K562 (cell line): ENCODE results near the gene ZSWIM2. TPM values are rescaled to one million over a fixed set of nuclear protein-coding genes. Genes with fewer than 3 reads are reported as not detected.

ENCODE experiments used
- ATAC-seq: fragments of 200-7000 bp; cut with Tn5 transposase; 3 replicates; pipeline ENCODE4 v1.9.1; 2020; ENCODE audit warnings: moderate library complexity
- Bru-seq: library from RNA; stranded (reverse); fragments of 400-500 nt; gene quantifications from one replicate; lab custom pipeline; 2021; lab: Mats Ljungman, UMichigan
- BruChase-seq, 2 experiments: library from RNA; stranded (reverse); fragments of 400-500 nt; gene quantifications; one replicate each; lab custom pipeline; 2021; lab: Mats Ljungman, UMichigan
- BruUV-seq: library from RNA; stranded (reverse); fragments of 400-500 nt; replicated peaks from 2 replicates; lab custom pipeline; 2021; lab: Mats Ljungman, UMichigan
- CTCF ChIA-PET: fragments of 300-600 bp; formaldehyde crosslinking; extraction: SDS; loops from one replicate; lab custom pipeline; 2021; ENCODE audit warnings: low intra/inter-chr PET ratio; lab: Yijun Ruan, JAX
- POLR2A ChIA-PET: fragments of 300-600, 350-650 bp; sonication (Branson Sonifier 250); formaldehyde crosslinking; extraction: SDS; loops from one replicate; lab custom pipeline; 2021; ENCODE audit warnings: antibody characterized with exemption, inconsistent platforms; lab: Yijun Ruan, JAX
- DNase-seq, 4 experiments: peaks; one replicate each; pipeline versions ENCODE4 v3.0.0 to v3.0.0-alpha.2; 2011 to 2018; ENCODE audit warnings: low spot score in 3 of 4, mixed read lengths in 3 of 4; ENCODE audit errors: extremely low read depth in 1 of 4
- FAIRE-seq: peaks from 2 replicates; lab custom pipeline; 2011; peaks lifted over from hg19 to GRCh38; lab: Jason Lieb, UNC
- H2AFZ ChIP-seq: 2 replicates; pipeline ENCODE4 v1.6.0; 2011; ENCODE audit warnings: low read depth, low read length, control low read depth, inconsistent platforms
- H3K27ac ChIP-seq: fragments of 200-600 bp; 3 replicates; pipeline ENCODE4 v1.8.0; 2011; ENCODE audit warnings: low read depth, mild to moderate bottlenecking, control low read depth, inconsistent platforms, low read length, moderate library complexity, mixed read lengths; ENCODE audit errors: extremely low read depth
- H3K27me3 ChIP-seq, 2 experiments: fragments of 300-600 bp in 1 of 2; 2 replicates in 1 of 2; 3 replicates in 1 of 2; pipeline versions ENCODE4 v1.6.0 to v1.8.0; 2011; ENCODE audit warnings: inconsistent platforms in 2 of 2, low read length in 2 of 2, mild to moderate bottlenecking in 1 of 2, mixed read lengths in 1 of 2, moderate library complexity in 1 of 2; ENCODE audit not compliant: control insufficient read depth in 2 of 2, insufficient read depth in 2 of 2
- H3K36me3 ChIP-seq: fragments of 300-600 bp; 3 replicates; pipeline ENCODE4 v1.8.0; 2011; ENCODE audit warnings: mild to moderate bottlenecking, low read length, inconsistent platforms; ENCODE audit not compliant: control insufficient read depth, insufficient read depth
- H3K4me1 ChIP-seq, 2 experiments: fragments of 200-600 bp in 1 of 2; replicated peaks in 1 of 2; 2 replicates in 1 of 2; 3 replicates in 1 of 2; pipeline versions ENCODE4 v1.5.1 to v1.8.0; 2011; ENCODE audit warnings: inconsistent platforms in 2 of 2, low read length in 2 of 2, mild to moderate bottlenecking in 1 of 2, mixed read lengths in 1 of 2, moderate library complexity in 1 of 2; ENCODE audit not compliant: control insufficient read depth in 2 of 2, insufficient read depth in 2 of 2
- H3K4me2 ChIP-seq: 2 replicates; pipeline ENCODE4 v1.6.1; 2011; ENCODE audit warnings: low read length, control low read depth, inconsistent platforms, mixed read lengths; ENCODE audit not compliant: insufficient read depth
- H3K4me3 ChIP-seq: fragments of 200-600 bp; sonication (generic), shearing (Covaris generic); 2 replicates; pipeline ENCODE4 v1.5.1; 2016; ENCODE audit warnings: control low read depth, inconsistent platforms
- H3K79me2 ChIP-seq: fragments of 200-600 bp; 3 replicates; pipeline ENCODE4 v1.8.0; 2011; ENCODE audit warnings: low read length, inconsistent platforms; ENCODE audit not compliant: control insufficient read depth, insufficient read depth
- H3K9ac ChIP-seq, 2 experiments: 2 replicates each; pipeline versions ENCODE4 v1.6.0 to v1.6.1; 2011; ENCODE audit warnings: low read depth in 2 of 2, low read length in 2 of 2, control low read depth in 1 of 2, inconsistent platforms in 1 of 2, mild to moderate bottlenecking in 1 of 2, mixed read lengths in 1 of 2; ENCODE audit not compliant: insufficient read depth in 1 of 2
- H3K9me1 ChIP-seq: one replicate; pipeline ENCODE4 v1.6.0; 2011; ENCODE audit warnings: inconsistent platforms, mild to moderate bottlenecking, low read length, moderate library complexity; ENCODE audit not compliant: control insufficient read depth, insufficient read depth
- H3K9me3 ChIP-seq: replicated peaks from 2 replicates; pipeline ENCODE4 v1.5.1; 2011; ENCODE audit warnings: low read depth, low read length, inconsistent platforms; ENCODE audit not compliant: control insufficient read depth, insufficient read depth
- H4K20me1 ChIP-seq: replicated peaks from 2 replicates; pipeline ENCODE4 v1.6.1; 2011; ENCODE audit warnings: low read length, inconsistent platforms, mixed read lengths; ENCODE audit not compliant: control insufficient read depth, insufficient read depth
- DLX4 ChIP-seq: fragments of 250-450 bp; sonication (Bioruptor Pico); IDR thresholded peaks from 2 replicates; pipeline ENCODE4 v1.6.1; 2021; ENCODE audit warnings: mild to moderate bottlenecking
- EGR1 ChIP-seq: fragments of 450-650 bp; conservative IDR thresholded peaks from 2 replicates; pipeline ENCODE4 v1.6.1; 2017; ENCODE audit warnings: mild to moderate bottlenecking
- MEF2A ChIP-seq: IDR thresholded peaks from 2 replicates; pipeline ENCODE4 v1.6.1; 2011; ENCODE audit warnings: low read depth, mild to moderate bottlenecking, low read length, moderate library complexity; ENCODE audit not compliant: control insufficient read depth
- MYNN ChIP-seq, 2 experiments: sonication (generic); formaldehyde crosslinking in 1 of 2; IDR thresholded peaks; 2 replicates each; pipeline versions ENCODE4 v1.5.0 to v1.6.1; 2016 to 2020; ENCODE audit warnings: antibody characterized with exemption in 1 of 2, missing genetic modification reagents in 1 of 2
- RCOR1 ChIP-seq, 2 experiments: IDR thresholded peaks; 2 replicates each; pipeline ENCODE4 v1.6.1; 2012; ENCODE audit warnings: low read depth in 2 of 2, low read length in 2 of 2, borderline replicate concordance in 1 of 2, improper control_type of control experiment in 1 of 2
- RFX1 ChIP-seq: fragments of 450-650 bp; IDR thresholded peaks from 2 replicates; pipeline ENCODE4 v1.6.1; 2016; ENCODE audit warnings: mild to moderate bottlenecking, moderate library complexity
- WGBS: fragments of 100-300 bp; shearing (Covaris generic); methylation state at CpG from one replicate; pipeline ENCODE4 v1.1.6; 2016; ENCODE audit warnings: low coverage, mixed read lengths; ENCODE audit not compliant: insufficient coverage; ENCODE audit errors: missing lambda C conversion rate; 5-methylcytosine and 5-hydroxymethylcytosine counted together
- in situ Hi-C: fragments of 300-500 bp; cut with MboI; formaldehyde crosslinking; loops from 4 replicates; pipeline ENCODE4 v1.15.0; 2018; ENCODE audit warnings: inconsistent platforms, mixed read lengths
- intact Hi-C: fragments of 100-400 bp; cut with micrococcal nuclease; formaldehyde crosslinking; loops from 2 replicates; pipeline ENCODE4 v1.14.2; 2022
- long read RNA-seq, 3 experiments: library from polyadenylated mRNA in 2 of 3; library from RNA in 1 of 3; unstranded in 2 of 3; stranded (forward) in 1 of 3; transcript quantifications; one replicate each; pipeline ENCODE4 v2.0.0, GENCODE V29; 2019 to 2022
- polyA minus RNA-seq, 3 experiments: library from RNA; depleted of rRNA, polyadenylated mRNA; stranded (reverse); fragments of >200 nt; gene quantifications; 2 replicates each; pipeline ENCODE4 v1.2.3, GENCODE V29; 2011
- polyA plus RNA-seq, 8 experiments: library from polyadenylated mRNA; depleted of rRNA in 4 of 8; stranded (reverse) in 5 of 8; unstranded in 3 of 8; fragments of >200 nt; fragmentation: Nextera tagmentation in 2 of 8; fragmentation: Illumina TruSeq in 1 of 8; extraction: Ambion mirVana in 2 of 8; extraction: Trizol in 1 of 8; gene quantifications; 2 replicates each; pipeline versions ENCODE4 v1.2.1 to v1.2.3, GENCODE V29; 2011 to 2014; ENCODE audit warnings: inconsistent platforms in 1 of 8, missing spikeins in 1 of 8
- total RNA-seq, 7 experiments: library from RNA; depleted of rRNA in 6 of 7; stranded (reverse); fragments of >200 nt in 6 of 7; fragmentation: Illumina TruSeq in 2 of 7; extraction: Trizol in 2 of 7; gene quantifications; 2 replicates each; pipeline versions ENCODE4 v1.2.1 to v1.2.3, GENCODE V29; 2011 to 2021; ENCODE audit warnings: low replicate concordance in 1 of 7

The ZSWIM2 gene
- total RNA-seq (2011; cell fraction: chromatin; rRNA removed; ENCODE audit: low replicate concordance): not detected in 2 replicates
- not detected in 2 replicates for total RNA-seq (2011; cell fraction: nucleolus; rRNA removed)
- total RNA-seq (2011; cell fraction: nucleoplasm; rRNA removed): not detected in 2 replicates
- total RNA-seq (2014; rRNA removed): not detected in 2 replicates
- not detected in 2 replicates for total RNA-seq (2014; rRNA removed; fragmentation: Illumina TruSeq; extraction: Trizol)
- total RNA-seq (2015; rRNA removed; fragmentation: Illumina TruSeq; extraction: Trizol): not detected in 2 replicates
- total RNA-seq (2021): not detected in 2 replicates
- polyA plus RNA-seq (2011; rRNA removed): not detected in 2 replicates
- not detected in 2 replicates for polyA plus RNA-seq (2011; cell fraction: cytosol; rRNA removed)
- polyA plus RNA-seq (2011; cell fraction: nucleus; rRNA removed): not detected in 2 replicates
- polyA plus RNA-seq (2012): not detected in 2 replicates
- polyA plus RNA-seq (2014; fragmentation: Illumina TruSeq; extraction: Trizol): not detected in 2 replicates
- polyA plus RNA-seq (2014; fragmentation: Nextera tagmentation; extraction: Ambion mirVana): not detected
- not detected in 2 replicates for polyA plus RNA-seq (2014; rRNA removed)
- polyA minus RNA-seq (2011; rRNA and poly(A)+ RNA removed): not detected in 2 replicates
- polyA minus RNA-seq (2011; cell fraction: cytosol; rRNA and poly(A)+ RNA removed): not detected in 2 replicates
- not detected in 2 replicates for polyA minus RNA-seq (2011; cell fraction: nucleus; rRNA and poly(A)+ RNA removed)
- Bru-seq, nascent RNA: percentile 5 among the genes with signal in this experiment
- BruChase-seq, experiment 1, labeled RNA remaining after a 2-hour chase: not detected
- BruChase-seq, experiment 2, labeled RNA remaining after a 6-hour chase: not detected
- long read RNA-seq, experiment 1: 0 reads
- long read RNA-seq, experiment 2: 0 reads
- long read RNA-seq, experiment 3: 0 reads

- Histone ChIP-seq H3K36me3 (no peaks in the 10 kb centered on the region), H3K27me3 (peaks cover 0 to 4% of the 10 kb centered on the region in 2 experiments; a peak in 1 of 5 replicates), H3K4me1 (peaks cover 0 to 6% of the 10 kb centered on the region in 2 experiments; a peak in 2 of 5 replicates), H3K4me2 (peak within 1 kb of the TSS; percentile 51), H3K9me1 (no peaks in the 10 kb centered on the region), H3K79me2 (no peaks in the 10 kb centered on the region), H3K9ac (peak within 1 kb of the TSS in 1 of 2 experiments; percentile 65; a peak in 1 of 4 replicates), H4K20me1 (no peaks in the 10 kb centered on the region), H3K27ac (no peak within 1 kb of the TSS), H2AFZ (peak within 1 kb of the TSS; percentile 29; the same call in 1 of the 2 replicates), H3K9me3 (no peaks in the 10 kb centered on the region), H3K4me3 (no peak within 1 kb of the TSS)
- POLR2A ChIA-PET: no interaction called here
- no TSS peak for BruUV-seq
- in situ Hi-C loops (no loop called here), intact Hi-C loops (no loop called here)
- no peak for FAIRE-seq
- CTCF ChIA-PET: no interaction called here
- DNase-seq: peak in 1 of 4 experiments; percentile 9
- ATAC-seq: peak; percentile 72
- 9% methylated on average over 39 of the region's 39 CpGs for WGBS
- TF ChIP-seq MYNN (IDR thresholded peaks at IDR 0.05): peak; percentile 37; the same call in 1 of the 2 replicates
- no peak for TF ChIP-seq MYNN (CRISPR knock-in tag; IDR thresholded peaks at IDR 0.05)
- no peak for TF ChIP-seq RCOR1 (IDR thresholded peaks at IDR 0.05; ENCODE audit: borderline replicate concordance in 1 of 2, low read depth in 2 of 2, low read length in 2 of 2)
- no peak for TF ChIP-seq DLX4 (CRISPR knock-in tag)
- 0 out of 2 replicates have a peak, but pooled peaks have one; percentile 12 for TF ChIP-seq EGR1
- TF ChIP-seq RFX1: peak; percentile 74
- no peak for TF ChIP-seq MEF2A
These were observed at the start of gene ZSWIM2 for GRCh38 chr2:186848873-186849578. TSS of gene ZSWIM2 (minus strand) at chr2:186849170. CDS start at chr2:186849130, 40 bp downstream.
